SK-N-SH (cell line): ENCODE results near the gene SLC30A2.

Experiments
- EP300 ChIP-seq, 2 experiments: IDR thresholded peaks; 2 replicates each; pipeline versions ENCODE4 v1.4.0 to v1.6.1; 2012; ENCODE audit warnings: borderline replicate concordance in 1 of 2, low read depth in 1 of 2, low read length in 1 of 2
- POLR2AphosphoS5 ChIP-seq: IDR thresholded peaks from 2 replicates; pipeline ENCODE4 v1.6.1; 2012; ENCODE audit warnings: low read depth, low read length
- RAD21 ChIP-seq: IDR thresholded peaks from 2 replicates; pipeline ENCODE4 v1.6.1; 2012; ENCODE audit warnings: mild to moderate bottlenecking, low read length
- RFX5 ChIP-seq: IDR thresholded peaks from 2 replicates; pipeline ENCODE4 v1.6.1; 2012; ENCODE audit warnings: mild to moderate bottlenecking, improper control_type of control experiment, low read length
- SMC3 ChIP-seq: IDR thresholded peaks from 2 replicates; pipeline ENCODE4 v1.6.1; 2012; ENCODE audit warnings: low read depth, low read length, improper control_type of control experiment
- TAF1 ChIP-seq: IDR thresholded peaks from 2 replicates; pipeline ENCODE4 v1.6.1; 2012; ENCODE audit warnings: low read depth, mild to moderate bottlenecking, low read length, moderate library complexity, borderline replicate concordance
- TCF12 ChIP-seq: IDR thresholded peaks from 2 replicates; pipeline ENCODE4 v1.4.0; 2012
- TF ChIP-seq, protein P1 (sequence below): IDR thresholded peaks from 2 replicates; pipeline ENCODE4 v1.6.1; 2012; ENCODE audit warnings: mild to moderate bottlenecking, low read depth, low read length, moderate library complexity
- TF ChIP-seq, protein P2 (sequence below): fragments of 200-600 bp; sonication (generic); IDR thresholded peaks from 2 replicates; pipeline ENCODE4 v1.6.1; 2017; ENCODE audit warnings: antibody characterized with exemption, mild to moderate bottlenecking, moderate library complexity
- TF ChIP-seq, protein P3 (sequence below): fragments of 150-350 bp; IDR thresholded peaks from 2 replicates; pipeline ENCODE4 v1.6.1; 2016; ENCODE audit warnings: mild to moderate bottlenecking, low read depth, low read length
- TF ChIP-seq, protein P4 (sequence below): IDR thresholded peaks from 2 replicates; pipeline ENCODE4; 2012

DNA sequence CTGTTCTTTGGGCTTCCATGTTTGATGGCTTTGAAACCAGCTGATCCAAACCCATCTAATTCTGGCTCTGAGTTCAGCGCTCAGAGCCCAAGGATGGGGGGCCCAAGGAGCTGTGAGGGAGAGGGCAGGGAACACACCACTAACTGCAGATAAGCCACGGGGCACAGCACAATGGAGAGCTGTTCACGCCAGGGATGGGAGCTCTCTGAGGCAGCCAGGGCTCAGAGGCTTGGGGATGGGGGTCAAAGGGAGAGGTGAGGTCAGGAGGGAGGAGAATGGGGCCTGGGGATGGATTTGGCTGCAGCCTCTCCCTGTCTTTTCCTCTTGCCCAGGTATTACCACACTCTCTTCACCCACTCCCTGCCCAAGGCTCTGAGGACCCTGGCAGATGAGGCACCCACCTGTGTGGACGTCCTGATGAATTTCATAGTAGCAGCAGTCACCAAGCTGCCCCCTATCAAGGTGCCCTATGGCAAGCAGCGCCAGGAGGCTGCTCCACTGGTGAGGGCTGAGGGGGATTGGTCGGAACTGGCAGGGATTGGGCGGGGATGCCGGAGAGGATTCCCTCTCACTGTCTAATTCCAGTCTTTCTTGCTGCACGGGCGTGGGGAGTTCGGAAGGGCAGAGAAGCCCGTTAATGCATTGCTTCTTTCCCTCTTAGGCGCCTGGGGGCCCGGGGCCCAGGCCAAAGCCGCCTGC lies 11.3 kb downstream of the SLC30A2 start:
- TF ChIP-seq, protein P1, sequence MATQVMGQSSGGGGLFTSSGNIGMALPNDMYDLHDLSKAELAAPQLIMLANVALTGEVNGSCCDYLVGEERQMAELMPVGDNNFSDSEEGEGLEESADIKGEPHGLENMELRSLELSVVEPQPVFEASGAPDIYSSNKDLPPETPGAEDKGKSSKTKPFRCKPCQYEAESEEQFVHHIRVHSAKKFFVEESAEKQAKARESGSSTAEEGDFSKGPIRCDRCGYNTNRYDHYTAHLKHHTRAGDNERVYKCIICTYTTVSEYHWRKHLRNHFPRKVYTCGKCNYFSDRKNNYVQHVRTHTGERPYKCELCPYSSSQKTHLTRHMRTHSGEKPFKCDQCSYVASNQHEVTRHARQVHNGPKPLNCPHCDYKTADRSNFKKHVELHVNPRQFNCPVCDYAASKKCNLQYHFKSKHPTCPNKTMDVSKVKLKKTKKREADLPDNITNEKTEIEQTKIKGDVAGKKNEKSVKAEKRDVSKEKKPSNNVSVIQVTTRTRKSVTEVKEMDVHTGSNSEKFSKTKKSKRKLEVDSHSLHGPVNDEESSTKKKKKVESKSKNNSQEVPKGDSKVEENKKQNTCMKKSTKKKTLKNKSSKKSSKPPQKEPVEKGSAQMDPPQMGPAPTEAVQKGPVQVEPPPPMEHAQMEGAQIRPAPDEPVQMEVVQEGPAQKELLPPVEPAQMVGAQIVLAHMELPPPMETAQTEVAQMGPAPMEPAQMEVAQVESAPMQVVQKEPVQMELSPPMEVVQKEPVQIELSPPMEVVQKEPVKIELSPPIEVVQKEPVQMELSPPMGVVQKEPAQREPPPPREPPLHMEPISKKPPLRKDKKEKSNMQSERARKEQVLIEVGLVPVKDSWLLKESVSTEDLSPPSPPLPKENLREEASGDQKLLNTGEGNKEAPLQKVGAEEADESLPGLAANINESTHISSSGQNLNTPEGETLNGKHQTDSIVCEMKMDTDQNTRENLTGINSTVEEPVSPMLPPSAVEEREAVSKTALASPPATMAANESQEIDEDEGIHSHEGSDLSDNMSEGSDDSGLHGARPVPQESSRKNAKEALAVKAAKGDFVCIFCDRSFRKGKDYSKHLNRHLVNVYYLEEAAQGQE: no peak
- TF ChIP-seq SMC3 (no peak), EP300 (IDR thresholded peaks at IDR 0.05; ENCODE audit: borderline replicate concordance in 1 of 2, low read depth in 1 of 2, low read length in 1 of 2) (no peak), POLR2AphosphoS5 (no peak), RFX5 (no peak), RAD21 (no peak), TCF12 (no peak), TAF1 (no peak)
- TF ChIP-seq, protein P2, sequence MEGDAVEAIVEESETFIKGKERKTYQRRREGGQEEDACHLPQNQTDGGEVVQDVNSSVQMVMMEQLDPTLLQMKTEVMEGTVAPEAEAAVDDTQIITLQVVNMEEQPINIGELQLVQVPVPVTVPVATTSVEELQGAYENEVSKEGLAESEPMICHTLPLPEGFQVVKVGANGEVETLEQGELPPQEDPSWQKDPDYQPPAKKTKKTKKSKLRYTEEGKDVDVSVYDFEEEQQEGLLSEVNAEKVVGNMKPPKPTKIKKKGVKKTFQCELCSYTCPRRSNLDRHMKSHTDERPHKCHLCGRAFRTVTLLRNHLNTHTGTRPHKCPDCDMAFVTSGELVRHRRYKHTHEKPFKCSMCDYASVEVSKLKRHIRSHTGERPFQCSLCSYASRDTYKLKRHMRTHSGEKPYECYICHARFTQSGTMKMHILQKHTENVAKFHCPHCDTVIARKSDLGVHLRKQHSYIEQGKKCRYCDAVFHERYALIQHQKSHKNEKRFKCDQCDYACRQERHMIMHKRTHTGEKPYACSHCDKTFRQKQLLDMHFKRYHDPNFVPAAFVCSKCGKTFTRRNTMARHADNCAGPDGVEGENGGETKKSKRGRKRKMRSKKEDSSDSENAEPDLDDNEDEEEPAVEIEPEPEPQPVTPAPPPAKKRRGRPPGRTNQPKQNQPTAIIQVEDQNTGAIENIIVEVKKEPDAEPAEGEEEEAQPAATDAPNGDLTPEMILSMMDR: no peak
- TF ChIP-seq, protein P3, sequence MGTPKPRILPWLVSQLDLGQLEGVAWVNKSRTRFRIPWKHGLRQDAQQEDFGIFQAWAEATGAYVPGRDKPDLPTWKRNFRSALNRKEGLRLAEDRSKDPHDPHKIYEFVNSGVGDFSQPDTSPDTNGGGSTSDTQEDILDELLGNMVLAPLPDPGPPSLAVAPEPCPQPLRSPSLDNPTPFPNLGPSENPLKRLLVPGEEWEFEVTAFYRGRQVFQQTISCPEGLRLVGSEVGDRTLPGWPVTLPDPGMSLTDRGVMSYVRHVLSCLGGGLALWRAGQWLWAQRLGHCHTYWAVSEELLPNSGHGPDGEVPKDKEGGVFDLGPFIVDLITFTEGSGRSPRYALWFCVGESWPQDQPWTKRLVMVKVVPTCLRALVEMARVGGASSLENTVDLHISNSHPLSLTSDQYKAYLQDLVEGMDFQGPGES: no peak
- TF ChIP-seq, protein P4, sequence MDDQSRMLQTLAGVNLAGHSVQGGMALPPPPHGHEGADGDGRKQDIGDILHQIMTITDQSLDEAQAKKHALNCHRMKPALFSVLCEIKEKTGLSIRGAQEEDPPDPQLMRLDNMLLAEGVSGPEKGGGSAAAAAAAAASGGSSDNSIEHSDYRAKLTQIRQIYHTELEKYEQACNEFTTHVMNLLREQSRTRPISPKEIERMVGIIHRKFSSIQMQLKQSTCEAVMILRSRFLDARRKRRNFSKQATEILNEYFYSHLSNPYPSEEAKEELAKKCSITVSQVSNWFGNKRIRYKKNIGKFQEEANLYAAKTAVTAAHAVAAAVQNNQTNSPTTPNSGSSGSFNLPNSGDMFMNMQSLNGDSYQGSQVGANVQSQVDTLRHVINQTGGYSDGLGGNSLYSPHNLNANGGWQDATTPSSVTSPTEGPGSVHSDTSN: no peak
